ENCODE results near the gene TLE4.

DNA sequence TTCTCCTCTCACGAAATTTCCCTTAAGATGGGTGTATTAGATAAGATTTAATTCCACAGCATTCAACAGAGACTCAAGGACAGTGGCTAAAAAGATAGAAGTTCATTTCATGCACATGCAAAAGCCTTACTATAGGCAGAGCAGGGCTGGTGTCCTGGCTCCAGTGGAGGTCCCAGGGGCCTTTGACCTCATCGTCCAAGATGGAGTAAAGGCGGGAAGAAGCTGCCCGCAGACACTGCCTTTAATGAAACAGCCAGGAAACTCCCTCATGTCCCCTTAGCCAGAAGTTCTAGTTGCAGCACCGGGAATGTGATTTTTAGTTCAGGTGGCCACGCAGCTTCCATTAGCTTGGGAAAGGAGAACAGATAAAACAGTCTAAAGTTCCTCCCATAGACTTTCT, 190.3 kb downstream of the TLE4 start:
- TF ChIP-seq, protein P1, sequence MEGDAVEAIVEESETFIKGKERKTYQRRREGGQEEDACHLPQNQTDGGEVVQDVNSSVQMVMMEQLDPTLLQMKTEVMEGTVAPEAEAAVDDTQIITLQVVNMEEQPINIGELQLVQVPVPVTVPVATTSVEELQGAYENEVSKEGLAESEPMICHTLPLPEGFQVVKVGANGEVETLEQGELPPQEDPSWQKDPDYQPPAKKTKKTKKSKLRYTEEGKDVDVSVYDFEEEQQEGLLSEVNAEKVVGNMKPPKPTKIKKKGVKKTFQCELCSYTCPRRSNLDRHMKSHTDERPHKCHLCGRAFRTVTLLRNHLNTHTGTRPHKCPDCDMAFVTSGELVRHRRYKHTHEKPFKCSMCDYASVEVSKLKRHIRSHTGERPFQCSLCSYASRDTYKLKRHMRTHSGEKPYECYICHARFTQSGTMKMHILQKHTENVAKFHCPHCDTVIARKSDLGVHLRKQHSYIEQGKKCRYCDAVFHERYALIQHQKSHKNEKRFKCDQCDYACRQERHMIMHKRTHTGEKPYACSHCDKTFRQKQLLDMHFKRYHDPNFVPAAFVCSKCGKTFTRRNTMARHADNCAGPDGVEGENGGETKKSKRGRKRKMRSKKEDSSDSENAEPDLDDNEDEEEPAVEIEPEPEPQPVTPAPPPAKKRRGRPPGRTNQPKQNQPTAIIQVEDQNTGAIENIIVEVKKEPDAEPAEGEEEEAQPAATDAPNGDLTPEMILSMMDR (IDR thresholded peaks at IDR 0.05): no peak
- TF ChIP-seq ZFX (IDR thresholded peaks at IDR 0.05; ENCODE audit: borderline replicate concordance): no peak
